GM12878 (cell line): ENCODE measurements around the gene PPP1R12B.

ENCODE experiments used
- CTCF ChIP-seq, 3 experiments: IDR thresholded peaks in 2 of 3; conservative IDR thresholded peaks in 1 of 3; 2 replicates each; pipeline ENCODE4 v1.5.1; 2011; ENCODE audit warnings: low read depth in 3 of 3, low read length in 3 of 3, mild to moderate bottlenecking in 3 of 3, control low read depth in 2 of 3, moderate library complexity in 2 of 3, inconsistent platforms in 1 of 3, mixed read lengths in 1 of 3; ENCODE audit not compliant: control insufficient read depth in 2 of 3, insufficient read depth in 1 of 3; ENCODE audit errors: extremely low read depth in 1 of 3
- E4F1 ChIP-seq: fragments of 450-650 bp; IDR thresholded peaks from 2 replicates; pipeline ENCODE4 v1.6.1; 2018; ENCODE audit warnings: borderline replicate concordance, mild to moderate bottlenecking; ENCODE audit not compliant: partially characterized antibody
- POLR2AphosphoS5 ChIP-seq: IDR thresholded peaks from 2 replicates; pipeline ENCODE4 v1.6.1; 2011; ENCODE audit warnings: mild to moderate bottlenecking, low read length, inconsistent platforms
- RB1 ChIP-seq: fragments of 450-650 bp; formaldehyde crosslinking; IDR thresholded peaks from 2 replicates; pipeline ENCODE4 v1.6.1; 2017; ENCODE audit warnings: mild to moderate bottlenecking, borderline replicate concordance
- REST ChIP-seq: IDR thresholded peaks from 2 replicates; pipeline ENCODE4 v1.6.1; 2012; ENCODE audit warnings: mild to moderate bottlenecking, low read depth, low read length
- ZBTB4 ChIP-seq: fragments of 450-650 bp; formaldehyde crosslinking; IDR thresholded peaks from 2 replicates; pipeline ENCODE4 v1.4.0; 2022; ENCODE audit warnings: mild to moderate bottlenecking, moderate library complexity
- ZSCAN29 ChIP-seq: fragments of 450-650 bp; IDR thresholded peaks from 2 replicates; pipeline ENCODE4 v1.6.1; 2017; ENCODE audit warnings: mild to moderate bottlenecking, moderate library complexity

DNA sequence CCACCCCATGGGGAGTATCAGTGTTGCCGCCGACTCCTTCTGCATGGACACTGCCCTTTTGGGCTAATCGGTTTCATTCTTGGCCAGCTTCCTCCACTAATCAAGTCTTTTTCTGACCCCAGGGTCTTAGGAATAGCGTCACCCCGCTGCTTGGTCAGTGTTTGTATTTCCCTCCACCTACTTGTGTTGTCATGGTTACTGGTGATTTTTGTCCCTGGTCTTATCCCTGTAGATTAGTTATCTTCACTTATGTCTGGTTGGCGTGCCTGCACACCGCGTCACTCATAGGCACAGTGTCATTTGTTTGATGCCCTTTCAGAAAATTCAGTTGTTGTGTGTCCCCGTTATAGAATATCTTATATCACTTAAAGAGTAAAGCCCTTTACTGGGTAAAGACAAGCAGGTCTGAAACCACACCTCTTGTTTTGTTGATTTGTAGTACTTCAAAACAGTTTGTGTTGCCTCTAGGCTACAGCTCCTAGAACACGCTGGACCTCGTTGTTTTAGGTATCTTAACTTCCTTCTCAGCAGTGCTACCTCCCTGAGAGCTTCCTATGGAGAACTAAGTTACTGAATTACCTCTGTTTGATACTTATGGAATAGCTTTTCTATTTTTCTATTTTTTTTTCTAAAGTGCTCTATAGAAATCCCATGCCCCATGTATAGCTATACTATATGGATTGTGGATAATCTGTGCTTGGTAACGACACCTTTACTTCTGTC is 868 bp downstream of the PPP1R12B start:
- no peak for TF ChIP-seq CTCF (IDR thresholded peaks at IDR 0.05 in 2 of 3, conservative IDR thresholded peaks at IDR 0.05 in 1 of 3; ENCODE audit: control insufficient read depth in 2 of 3, extremely low read depth in 1 of 3, insufficient read depth in 1 of 3, low read depth in 3 of 3, low read length in 3 of 3)
- no peak for TF ChIP-seq POLR2AphosphoS5
- TF ChIP-seq ZBTB4 (CRISPR knock-in tag) = no peak
- no peak for TF ChIP-seq ZSCAN29
- no peak for TF ChIP-seq E4F1
- no peak for TF ChIP-seq REST
- no peak for TF ChIP-seq RB1
